ENCODE data around the gene TMIGD3.
A peak's percentile ranks its signal among the peaks of the same experiment; 100 is the strongest.

TMIGD3 gene

GRCh38 chr1:111483166-111483565, 20.3 kb downstream of the TMIGD3 start:
- Histone ChIP-seq H3K27ac (replicated peaks) (no peak overlapping the region), H3K4me3 (replicated peaks; ENCODE audit: insufficient read depth, low read length) (no peak overlapping the region), H3K27me3 (ENCODE audit: insufficient read depth, poor library complexity, severe bottlenecking) (no peaks in the 10 kb centered on the region)
- TF ChIP-seq POLR2AphosphoS5 (IDR thresholded peaks at IDR 0.05; ENCODE audit: low read depth) (no peak), GABPA (IDR thresholded peaks at IDR 0.05; ENCODE audit: low read depth) (no peak), REST (IDR thresholded peaks at IDR 0.05; ENCODE audit: insufficient replicate concordance, low read depth) (no peak), SPI1 (IDR thresholded peaks at IDR 0.05; ENCODE audit: borderline replicate concordance, low read depth) (no peak)
- DNase-seq (ENCODE audit: low read depth in 1 of 2, low spot score in 1 of 2) = no peak

GRCh38 chr1:111481387-111482221, 21.8 kb downstream of the TMIGD3 start:
- Histone ChIP-seq H3K27me3 (ENCODE audit: insufficient read depth, poor library complexity, severe bottlenecking) (no peaks in the 10 kb centered on the region), H3K27ac (replicated peaks) (peak overlapping the region; percentile 65), H3K4me3 (replicated peaks; ENCODE audit: insufficient read depth, low read length) (no peak overlapping the region)
- peak; percentile 66 to 88 for DNase-seq (ENCODE audit: low read depth in 1 of 2, low spot score in 1 of 2)
- TF ChIP-seq GABPA (IDR thresholded peaks at IDR 0.05; ENCODE audit: low read depth) = no peak
- peak; percentile 52; the same call in 1 of the 2 replicates for TF ChIP-seq SPI1 (IDR thresholded peaks at IDR 0.05; ENCODE audit: borderline replicate concordance, low read depth)
- TF ChIP-seq CTCF (IDR thresholded peaks at IDR 0.05; ENCODE audit: insufficient read depth, low read length) = peak; percentile 60

GRCh38 chr1:111480674-111481073, 22.8 kb downstream of the TMIGD3 start:
- H3K4me3 ChIP-seq (replicated peaks; ENCODE audit: insufficient read depth, low read length) = no peak overlapping the region
- no peaks in the 10 kb centered on the region for H3K27me3 ChIP-seq (ENCODE audit: insufficient read depth, poor library complexity, severe bottlenecking)
- peak in 1 of 2 experiments; percentile 49 for DNase-seq (ENCODE audit: low read depth in 1 of 2, low spot score in 1 of 2)
- H3K27ac ChIP-seq (replicated peaks) = peak overlapping the region; percentile 65
- TF ChIP-seq REST (IDR thresholded peaks at IDR 0.05; ENCODE audit: insufficient replicate concordance, low read depth) = no peak
- TF ChIP-seq SPI1 (IDR thresholded peaks at IDR 0.05; ENCODE audit: borderline replicate concordance, low read depth) = peak; percentile 97

GRCh38 chr1:111476761-111477309, 26.6 kb downstream of the TMIGD3 start:
- Histone ChIP-seq H3K27ac (replicated peaks) (peak overlapping the region; percentile 27), H3K27me3 (ENCODE audit: insufficient read depth, poor library complexity, severe bottlenecking) (no peaks in the 10 kb centered on the region), H3K4me3 (replicated peaks; ENCODE audit: insufficient read depth, low read length) (no peak overlapping the region; the same call in 1 of the 2 replicates)
- peak in 1 of 2 experiments; percentile 43 for DNase-seq (ENCODE audit: low read depth in 1 of 2, low spot score in 1 of 2)
- no peak for TF ChIP-seq GABPA (IDR thresholded peaks at IDR 0.05; ENCODE audit: low read depth)
- no peak for TF ChIP-seq REST (IDR thresholded peaks at IDR 0.05; ENCODE audit: insufficient replicate concordance, low read depth)
- TF ChIP-seq POLR2AphosphoS5 (IDR thresholded peaks at IDR 0.05; ENCODE audit: low read depth) = 0 out of 2 replicates have a peak, but pooled peaks have one; percentile 32
- TF ChIP-seq SPI1 (IDR thresholded peaks at IDR 0.05; ENCODE audit: borderline replicate concordance, low read depth) = 0 out of 2 replicates have a peak, but pooled peaks have one; percentile 26

All from HL-60 (cell line).